Stimulated activated CD4-positive, alpha-beta T cell treated with anti-CD3 and anti-CD28 coated beads, Interleukin-15, amount 100 ng/mL, for 1 hour (primary cell): Measurements from ENCODE around the gene FLT4.

ENCODE experiments used
- DNase-seq, 2 donors: peaks; one replicate each; pipeline ENCODE4 v3.0.0-alpha.2; 2020; ENCODE audit warnings: low read depth in 1 of 2, low spot score in 1 of 2

FLT4 gene

GRCh38 chr5:180643191-180643851, 6.1 kb downstream of the FLT4 start:
- no peak for DNase-seq

GRCh38 chr5:180642779-180643178, 6.6 kb downstream of the FLT4 start:
- no peak for DNase-seq

- no peak for DNase-seq
Measured at GRCh38 chr5:180642181-180642775, 7.1 kb downstream of the FLT4 start.

GRCh38 chr5:180641566-180641900, 7.9 kb downstream of the FLT4 start:
- no peak for DNase-seq

GRCh38 chr5:180640861-180641565, 8.4 kb downstream of the FLT4 start:
- DNase-seq: no peak

GRCh38 chr5:180640611-180640860, 8.9 kb downstream of the FLT4 start:
- DNase-seq: no peak

- DNase-seq: no peak
Measured at GRCh38 chr5:180639741-180640610, 9.4 kb downstream of the FLT4 start.

GRCh38 chr5:180639287-180639686, 10.1 kb downstream of the FLT4 start:
- DNase-seq: no peak

- DNase-seq: no peak
Measured at GRCh38 chr5:180637962-180638680, 11.3 kb downstream of the FLT4 start.

GRCh38 chr5:180636403-180637075, 12.9 kb downstream of the FLT4 start:
- DNase-seq: no peak

- DNase-seq: no peak
Measured at GRCh38 chr5:180636016-180636402, 13.4 kb downstream of the FLT4 start.

GRCh38 chr5:180633283-180634177, 15.9 kb downstream of the FLT4 start:
- DNase-seq: no peak

GRCh38 chr5:180632768-180633167, 16.6 kb downstream of the FLT4 start:
- DNase-seq: no peak

GRCh38 chr5:180631549-180632383, 17.6 kb downstream of the FLT4 start:
- no peak for DNase-seq

GRCh38 chr5:180630426-180630825, 19.0 kb downstream of the FLT4 start:
- DNase-seq: no peak

- no peak for DNase-seq
Measured at GRCh38 chr5:180629831-180630382, 19.5 kb downstream of the FLT4 start.

GRCh38 chr5:180628827-180629750, 20.3 kb downstream of the FLT4 start:
- DNase-seq: no peak
